GM21529 (cell line): ENCODE results near the gene SPON1.
"Not testable (repeated sequence)": the region's sequence is repeated elsewhere in the genome, so short reads cannot be mapped to it uniquely, and the experiment has no call there.

Experiments used
- ATAC-seq: cut with Tn5 transposase; IDR thresholded peaks from one replicate; pipeline ENCODE4 v1.9.1; 2021; ENCODE audit not compliant: unreplicated experiment

The SPON1 gene

GRCh38 chr11:14029971-14030920, 67.7 kb downstream of the SPON1 start:
- no peak for ATAC-seq

- ATAC-seq: not testable (repeated sequence)
Measured at GRCh38 chr11:14035526-14035925, 73.0 kb downstream of the SPON1 start.

GRCh38 chr11:14036469-14036868, 73.9 kb downstream of the SPON1 start:
- ATAC-seq: no peak

- no peak for ATAC-seq
Measured at GRCh38 chr11:14041040-14041439, 78.5 kb downstream of the SPON1 start.

- no peak for ATAC-seq
Measured at GRCh38 chr11:14041565-14041964, 79.0 kb downstream of the SPON1 start.

GRCh38 chr11:14042686-14043465, 80.4 kb downstream of the SPON1 start:
- no peak for ATAC-seq

- no peak for ATAC-seq
Measured at GRCh38 chr11:14044916-14045315, 82.4 kb downstream of the SPON1 start.

GRCh38 chr11:14045417-14045816, 82.9 kb downstream of the SPON1 start:
- ATAC-seq: no peak

- no peak for ATAC-seq
Measured at GRCh38 chr11:14052198-14052597, 89.7 kb downstream of the SPON1 start.

- no peak for ATAC-seq
Measured at GRCh38 chr11:14054116-14055107, 91.9 kb downstream of the SPON1 start.

GRCh38 chr11:14055936-14056335, 93.4 kb downstream of the SPON1 start:
- no peak for ATAC-seq

GRCh38 chr11:14058061-14058460, 95.5 kb downstream of the SPON1 start:
- no peak for ATAC-seq

GRCh38 chr11:14059491-14059890, 97.0 kb downstream of the SPON1 start:
- no peak for ATAC-seq

- no peak for ATAC-seq
Measured at GRCh38 chr11:14061721-14062120, 99.2 kb downstream of the SPON1 start.

- ATAC-seq: no peak
Measured at GRCh38 chr11:14065141-14065540, 102.6 kb downstream of the SPON1 start.

- no peak for ATAC-seq
Measured at GRCh38 chr11:14065681-14066080, 103.2 kb downstream of the SPON1 start.

- ATAC-seq: no peak
Measured at GRCh38 chr11:14067686-14068085, 105.2 kb downstream of the SPON1 start.

GRCh38 chr11:14070896-14071295, 108.4 kb downstream of the SPON1 start:
- ATAC-seq: no peak

- no peak for ATAC-seq
Measured at GRCh38 chr11:14073849-14074476, 111.4 kb downstream of the SPON1 start.
